ENCODE measurements around the gene ESF1.

ESF1 gene

GRCh38 chr20:13809373-13809772 is 24.7 kb upstream of the ESF1 start:
- TF ChIP-seq, protein P1, sequence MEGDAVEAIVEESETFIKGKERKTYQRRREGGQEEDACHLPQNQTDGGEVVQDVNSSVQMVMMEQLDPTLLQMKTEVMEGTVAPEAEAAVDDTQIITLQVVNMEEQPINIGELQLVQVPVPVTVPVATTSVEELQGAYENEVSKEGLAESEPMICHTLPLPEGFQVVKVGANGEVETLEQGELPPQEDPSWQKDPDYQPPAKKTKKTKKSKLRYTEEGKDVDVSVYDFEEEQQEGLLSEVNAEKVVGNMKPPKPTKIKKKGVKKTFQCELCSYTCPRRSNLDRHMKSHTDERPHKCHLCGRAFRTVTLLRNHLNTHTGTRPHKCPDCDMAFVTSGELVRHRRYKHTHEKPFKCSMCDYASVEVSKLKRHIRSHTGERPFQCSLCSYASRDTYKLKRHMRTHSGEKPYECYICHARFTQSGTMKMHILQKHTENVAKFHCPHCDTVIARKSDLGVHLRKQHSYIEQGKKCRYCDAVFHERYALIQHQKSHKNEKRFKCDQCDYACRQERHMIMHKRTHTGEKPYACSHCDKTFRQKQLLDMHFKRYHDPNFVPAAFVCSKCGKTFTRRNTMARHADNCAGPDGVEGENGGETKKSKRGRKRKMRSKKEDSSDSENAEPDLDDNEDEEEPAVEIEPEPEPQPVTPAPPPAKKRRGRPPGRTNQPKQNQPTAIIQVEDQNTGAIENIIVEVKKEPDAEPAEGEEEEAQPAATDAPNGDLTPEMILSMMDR (IDR thresholded peaks at IDR 0.05) = no peak
- no peak for TF ChIP-seq ZFX (IDR thresholded peaks at IDR 0.05; ENCODE audit: borderline replicate concordance)
- H3K27ac ChIP-seq = peak overlapping the region; percentile 43

GRCh38 chr20:13800728-13801134 is 16.0 kb upstream of the ESF1 start:
- no peak for TF ChIP-seq ZFX (IDR thresholded peaks at IDR 0.05; ENCODE audit: borderline replicate concordance)
- TF ChIP-seq, protein P1 (IDR thresholded peaks at IDR 0.05) = no peak
- H3K27ac ChIP-seq = no peak overlapping the region

DNA sequence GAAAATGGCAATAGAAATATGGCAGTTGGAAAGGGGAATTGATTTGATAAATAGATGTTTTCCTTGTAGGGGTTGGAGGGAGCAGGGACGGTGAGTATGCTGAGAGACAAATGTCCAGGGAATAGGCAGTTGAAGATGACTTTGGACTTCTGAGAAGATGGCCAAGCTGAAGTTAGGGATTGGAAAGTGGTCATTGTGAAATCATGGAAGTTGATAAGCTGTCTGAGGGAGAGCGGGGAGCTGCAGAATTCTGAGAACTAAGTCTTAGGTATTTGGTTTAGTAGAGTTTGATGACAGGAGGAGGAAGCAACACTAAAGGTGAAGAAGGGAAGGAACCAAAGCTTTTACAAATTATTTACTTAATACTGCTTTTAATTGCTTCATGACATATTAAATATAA is 15.3 kb upstream of the ESF1 start:
- no peak overlapping the region for H3K27ac ChIP-seq
- TF ChIP-seq, protein P1 (IDR thresholded peaks at IDR 0.05) = no peak
- TF ChIP-seq ZFX (IDR thresholded peaks at IDR 0.05; ENCODE audit: borderline replicate concordance) = no peak

- TF ChIP-seq, protein P1 (IDR thresholded peaks at IDR 0.05) = no peak
- no peak for TF ChIP-seq ZFX (IDR thresholded peaks at IDR 0.05; ENCODE audit: borderline replicate concordance)
- no peak overlapping the region for H3K27ac ChIP-seq
Observed at GRCh38 chr20:13799040-13799439, 14.3 kb upstream of the ESF1 start.

- no peak overlapping the region for H3K27ac ChIP-seq
- TF ChIP-seq ZFX (IDR thresholded peaks at IDR 0.05; ENCODE audit: borderline replicate concordance) = no peak
- TF ChIP-seq, protein P1 (IDR thresholded peaks at IDR 0.05) = no peak
Observed at GRCh38 chr20:13794667-13795066, 9.9 kb upstream of the ESF1 start.

- H3K27ac ChIP-seq = no peak overlapping the region
- TF ChIP-seq, protein P1 (IDR thresholded peaks at IDR 0.05) = no peak
- no peak for TF ChIP-seq ZFX (IDR thresholded peaks at IDR 0.05; ENCODE audit: borderline replicate concordance)
Observed at GRCh38 chr20:13793001-13793400, 8.3 kb upstream of the ESF1 start.

GRCh38 chr20:13791540-13792459 is 7.1 kb upstream of the ESF1 start:
- TF ChIP-seq, protein P1 (IDR thresholded peaks at IDR 0.05) = no peak
- no peak for TF ChIP-seq ZFX (IDR thresholded peaks at IDR 0.05; ENCODE audit: borderline replicate concordance)
- no peak overlapping the region for H3K27ac ChIP-seq
